ENCODE results near the gene SMG9.
A peak's percentile ranks its signal among the peaks of the same experiment; 100 is the strongest.

Gene SMG9

GRCh38 chr19:43754503-43755255 is at the start of gene SMG9:
SMG9 (minus strand) TSS chr19:43754962; CDS start chr19:43750741, 4,221 bp downstream.
- no peak for TF ChIP-seq CTCF (IDR thresholded peaks at IDR 0.05; ENCODE audit: insufficient read depth, low read depth, low read length, missing control alignments)
- peak within 1 kb of the TSS; percentile 70 for H3K4me3 ChIP-seq (ENCODE audit: low read depth, low read length)
- DNase-seq (ENCODE audit: low read depth) = peak; percentile 98

GRCh38 chr19:43804432-43804831 is 49.7 kb upstream of the SMG9 start:
- TF ChIP-seq CTCF (IDR thresholded peaks at IDR 0.05; ENCODE audit: insufficient read depth, low read depth, low read length, missing control alignments) = no peak
- DNase-seq (ENCODE audit: low read depth) = no peak
- no peak overlapping the region for H3K4me3 ChIP-seq (ENCODE audit: low read depth, low read length)

- no peak within 1 kb of the TSS for H3K4me3 ChIP-seq (ENCODE audit: low read depth, low read length)
- no peak for TF ChIP-seq CTCF (IDR thresholded peaks at IDR 0.05; ENCODE audit: insufficient read depth, low read depth, low read length, missing control alignments)
- no peak for DNase-seq (ENCODE audit: low read depth)
These were observed 47.6 kb upstream of the SMG9 start, which contains the start of gene LYPD5 for GRCh38 chr19:43802216-43802951. LYPD5 (minus strand) TSS chr19:43802447; CDS start chr19:43802380, 67 bp downstream.

- no peak for TF ChIP-seq CTCF (IDR thresholded peaks at IDR 0.05; ENCODE audit: insufficient read depth, low read depth, low read length, missing control alignments)
- H3K4me3 ChIP-seq (ENCODE audit: low read depth, low read length) = no peak overlapping the region
- DNase-seq (ENCODE audit: low read depth) = no peak
These were observed 44.9 kb upstream of the SMG9 start for GRCh38 chr19:43799502-43800142.

GRCh38 chr19:43798546-43799409 is 44.0 kb upstream of the SMG9 start:
- no peak for DNase-seq (ENCODE audit: low read depth)
- no peak for TF ChIP-seq CTCF (IDR thresholded peaks at IDR 0.05; ENCODE audit: insufficient read depth, low read depth, low read length, missing control alignments)
- peak overlapping the region; percentile 9 for H3K4me3 ChIP-seq (ENCODE audit: low read depth, low read length)

- no peak overlapping the region for H3K4me3 ChIP-seq (ENCODE audit: low read depth, low read length)
- DNase-seq (ENCODE audit: low read depth) = no peak
- no peak for TF ChIP-seq CTCF (IDR thresholded peaks at IDR 0.05; ENCODE audit: insufficient read depth, low read depth, low read length, missing control alignments)
These were observed 43.3 kb upstream of the SMG9 start for GRCh38 chr19:43798026-43798545.

All from GM12865 (cell line).